GM19397 (cell line): ENCODE measurements around the gene MRPS27.

ENCODE experiments used
- ATAC-seq: cut with Tn5 transposase; IDR thresholded peaks from one replicate; pipeline ENCODE4 v1.9.1; 2021; ENCODE audit warnings: mild to moderate bottlenecking, moderate library complexity; ENCODE audit not compliant: unreplicated experiment

The MRPS27 gene

DNA sequence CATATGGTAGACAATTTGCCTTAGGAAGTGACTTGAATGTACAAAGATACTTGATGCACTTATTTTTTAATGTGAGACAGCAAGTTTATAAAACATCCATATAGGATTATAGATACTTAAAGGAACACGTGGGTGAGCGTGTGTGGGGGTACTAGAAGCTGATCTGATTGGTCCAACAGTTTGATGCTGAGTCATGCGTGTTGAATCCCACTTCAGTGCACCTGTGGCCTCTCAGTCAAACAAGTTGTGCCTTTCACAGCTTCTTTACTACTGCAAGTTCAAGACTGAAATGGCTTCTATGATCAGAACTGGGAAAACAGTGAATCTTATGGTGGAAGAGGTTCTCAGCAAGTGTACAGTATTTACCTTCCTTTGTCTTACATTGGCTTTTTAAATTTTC lies 113.9 kb downstream of the MRPS27 start:
- ATAC-seq = no peak

- no peak for ATAC-seq
Observed at GRCh38 chr5:72205431-72206009, 114.5 kb downstream of the MRPS27 start.

- no peak for ATAC-seq
Observed at GRCh38 chr5:72204946-72205345, 115.1 kb downstream of the MRPS27 start.

- ATAC-seq = no peak
Observed at GRCh38 chr5:72203251-72203845, 116.7 kb downstream of the MRPS27 start.

GRCh38 chr5:72202331-72202825 lies 117.7 kb downstream of the MRPS27 start:
- no peak for ATAC-seq

DNA sequence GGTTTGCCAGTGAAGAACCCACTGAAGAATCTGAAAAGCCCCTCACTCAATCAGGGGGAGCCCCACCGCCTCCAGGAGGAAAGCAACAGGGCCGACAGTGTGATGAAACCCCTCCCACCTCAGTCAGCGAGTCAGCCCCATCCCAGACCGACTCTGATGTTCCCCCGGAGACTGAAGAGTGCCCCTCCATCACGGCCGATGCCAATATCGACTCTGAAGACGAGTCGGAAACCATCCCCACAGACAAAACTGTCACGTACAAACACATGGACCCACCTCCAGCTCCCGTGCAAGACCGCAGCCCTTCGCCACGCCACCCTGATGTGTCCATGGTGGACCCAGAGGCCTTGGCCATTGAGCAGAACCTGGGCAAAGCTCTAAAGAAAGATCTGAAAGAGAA lies 120.4 kb downstream of the MRPS27 start:
- no peak for ATAC-seq

DNA sequence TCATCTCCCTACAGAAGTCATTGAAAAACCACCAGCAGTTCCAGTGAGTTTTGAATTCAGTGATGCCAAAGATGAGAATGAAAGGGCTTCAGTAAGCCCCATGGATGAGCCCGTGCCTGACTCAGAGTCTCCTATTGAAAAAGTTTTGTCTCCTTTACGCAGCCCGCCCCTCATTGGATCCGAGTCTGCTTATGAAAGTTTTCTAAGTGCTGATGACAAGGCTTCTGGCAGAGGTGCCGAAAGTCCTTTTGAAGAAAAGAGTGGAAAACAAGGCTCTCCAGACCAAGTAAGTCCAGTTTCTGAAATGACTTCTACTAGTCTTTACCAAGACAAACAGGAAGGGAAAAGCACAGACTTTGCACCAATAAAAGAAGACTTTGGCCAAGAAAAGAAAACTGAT lies 122.6 kb downstream of the MRPS27 start:
- no peak for ATAC-seq

DNA sequence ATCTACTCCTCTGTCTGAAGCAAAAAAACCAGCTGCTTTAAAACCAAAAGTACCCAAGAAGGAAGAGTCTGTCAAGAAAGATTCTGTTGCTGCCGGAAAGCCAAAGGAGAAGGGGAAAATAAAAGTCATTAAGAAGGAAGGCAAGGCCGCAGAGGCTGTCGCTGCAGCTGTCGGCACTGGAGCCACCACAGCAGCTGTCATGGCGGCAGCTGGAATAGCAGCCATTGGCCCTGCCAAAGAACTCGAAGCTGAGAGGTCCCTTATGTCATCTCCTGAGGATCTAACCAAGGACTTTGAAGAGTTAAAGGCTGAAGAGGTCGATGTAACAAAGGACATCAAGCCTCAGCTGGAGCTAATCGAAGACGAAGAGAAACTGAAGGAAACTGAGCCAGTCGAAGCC lies 124.5 kb downstream of the MRPS27 start:
- ATAC-seq = no peak

DNA sequence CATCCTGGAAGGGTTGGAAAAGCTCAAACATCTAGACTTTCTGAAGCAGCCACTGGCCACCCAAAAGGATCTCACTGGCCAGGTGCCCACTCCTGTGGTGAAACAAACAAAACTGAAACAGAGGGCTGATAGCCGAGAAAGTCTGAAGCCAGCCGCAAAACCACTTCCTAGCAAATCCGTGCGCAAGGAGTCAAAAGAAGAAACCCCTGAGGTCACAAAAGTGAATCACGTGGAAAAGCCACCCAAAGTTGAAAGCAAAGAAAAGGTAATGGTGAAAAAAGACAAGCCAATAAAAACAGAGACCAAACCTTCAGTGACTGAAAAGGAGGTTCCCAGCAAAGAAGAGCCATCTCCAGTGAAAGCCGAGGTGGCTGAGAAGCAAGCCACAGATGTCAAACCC lies 125.2 kb downstream of the MRPS27 start:
- ATAC-seq = peak; percentile 93

- ATAC-seq = no peak
Observed at GRCh38 chr5:72191404-72191803, 128.6 kb downstream of the MRPS27 start.

DNA sequence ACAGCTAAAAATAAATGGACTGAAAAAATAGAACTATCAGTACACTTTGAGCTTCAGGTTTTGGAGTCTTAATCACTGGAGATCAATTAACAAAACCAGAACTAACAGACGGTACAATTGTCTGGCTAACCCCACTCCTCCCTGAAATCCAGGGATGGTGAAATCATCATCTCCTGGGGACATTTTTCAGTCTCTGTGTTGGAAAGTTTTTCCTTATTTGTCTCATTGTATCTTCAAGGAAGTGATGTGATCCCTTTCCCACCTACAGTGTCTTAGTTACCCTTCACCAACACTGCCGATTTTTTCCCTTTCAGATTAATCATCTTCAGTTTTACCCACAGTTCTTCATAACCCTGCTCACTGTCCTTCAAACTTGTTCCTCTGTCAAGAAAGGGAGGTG lies 130.9 kb downstream of the MRPS27 start:
- ATAC-seq = no peak

DNA sequence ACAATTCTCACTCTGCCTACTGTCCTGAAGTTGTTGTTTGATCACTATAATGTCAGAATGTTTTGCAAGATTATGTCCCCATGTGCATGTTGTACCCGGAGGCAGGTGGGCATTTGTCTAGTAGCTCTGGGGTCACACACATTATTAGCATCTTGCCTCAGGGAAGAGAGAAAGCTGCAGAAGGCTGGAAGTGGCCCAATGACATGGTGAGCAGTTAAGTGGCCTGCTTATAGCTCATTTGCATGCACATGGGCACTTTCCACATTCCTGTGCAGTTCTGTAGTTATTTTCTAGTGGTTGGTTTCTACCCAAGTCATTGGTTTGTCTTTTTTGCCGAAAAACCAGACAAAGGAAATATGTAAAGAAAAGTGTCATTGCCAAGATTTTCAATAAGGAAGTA lies 131.9 kb downstream of the MRPS27 start:
- no peak for ATAC-seq

- no peak for ATAC-seq
Observed at GRCh38 chr5:72187388-72188075, 132.5 kb downstream of the MRPS27 start.

DNA sequence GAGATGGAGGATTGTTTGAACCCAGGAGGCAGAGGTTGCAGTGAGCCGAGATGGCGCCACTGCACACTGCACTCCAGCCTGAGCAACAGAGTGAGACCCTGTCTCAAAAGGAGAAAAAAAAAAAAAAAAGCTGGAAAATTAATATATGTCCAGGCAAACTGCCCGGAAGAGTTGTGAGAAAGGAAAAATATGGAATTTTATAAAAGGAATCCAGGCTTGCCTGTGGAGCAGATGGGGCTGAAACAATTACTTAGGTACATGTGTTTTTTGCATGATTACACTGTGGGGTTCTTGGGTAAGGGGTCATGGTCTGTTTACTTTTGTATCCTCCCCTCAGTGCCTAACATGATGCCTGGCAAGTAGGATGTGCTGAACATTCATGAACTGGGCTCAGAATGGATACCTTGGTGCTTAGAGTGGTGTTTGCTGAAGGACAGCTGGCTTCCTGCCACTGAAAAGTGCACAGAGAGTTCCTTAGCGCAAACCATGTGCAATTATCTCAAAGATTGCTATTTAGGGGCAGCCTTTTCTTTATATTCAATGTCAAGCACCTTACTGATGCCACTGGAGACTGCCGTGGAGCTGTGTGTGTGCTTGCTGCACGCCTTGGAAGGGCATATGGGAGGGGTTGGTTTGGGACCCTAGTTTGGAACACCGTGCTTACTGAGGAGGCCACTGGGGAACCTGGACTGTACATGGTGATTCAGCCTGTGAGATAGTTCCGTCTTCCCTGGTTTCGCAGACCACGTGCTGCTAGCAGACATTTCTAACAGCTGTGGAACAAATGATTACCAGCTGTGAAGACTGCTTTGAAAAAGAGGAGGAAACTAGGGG lies 134.3 kb downstream of the MRPS27 start:
- ATAC-seq = no peak

DNA sequence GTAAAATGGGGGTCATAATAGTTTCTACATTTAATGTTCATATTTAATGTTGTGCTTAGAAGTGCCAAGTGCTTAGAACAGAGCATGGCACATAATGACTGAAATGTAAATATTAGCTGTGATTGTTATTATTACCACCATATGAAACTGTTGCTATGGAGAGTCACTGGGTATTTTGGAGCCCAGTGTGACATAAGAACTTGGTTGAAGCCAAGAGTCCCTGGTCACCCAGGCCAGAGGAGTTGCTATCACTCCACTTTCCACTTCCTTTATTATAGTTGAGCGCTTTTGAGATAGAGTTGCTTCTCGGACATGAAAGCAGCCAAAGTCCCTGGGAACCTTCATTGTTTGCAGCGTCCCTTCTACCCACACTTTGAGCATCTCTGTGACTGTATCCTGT lies 135.6 kb downstream of the MRPS27 start:
- no peak for ATAC-seq

GRCh38 chr5:72183101-72183520 lies 136.9 kb downstream of the MRPS27 start:
- no peak for ATAC-seq

GRCh38 chr5:72182686-72183085 lies 137.4 kb downstream of the MRPS27 start:
- ATAC-seq = no peak

- no peak for ATAC-seq
Observed at GRCh38 chr5:72180925-72181324, 139.1 kb downstream of the MRPS27 start.

DNA sequence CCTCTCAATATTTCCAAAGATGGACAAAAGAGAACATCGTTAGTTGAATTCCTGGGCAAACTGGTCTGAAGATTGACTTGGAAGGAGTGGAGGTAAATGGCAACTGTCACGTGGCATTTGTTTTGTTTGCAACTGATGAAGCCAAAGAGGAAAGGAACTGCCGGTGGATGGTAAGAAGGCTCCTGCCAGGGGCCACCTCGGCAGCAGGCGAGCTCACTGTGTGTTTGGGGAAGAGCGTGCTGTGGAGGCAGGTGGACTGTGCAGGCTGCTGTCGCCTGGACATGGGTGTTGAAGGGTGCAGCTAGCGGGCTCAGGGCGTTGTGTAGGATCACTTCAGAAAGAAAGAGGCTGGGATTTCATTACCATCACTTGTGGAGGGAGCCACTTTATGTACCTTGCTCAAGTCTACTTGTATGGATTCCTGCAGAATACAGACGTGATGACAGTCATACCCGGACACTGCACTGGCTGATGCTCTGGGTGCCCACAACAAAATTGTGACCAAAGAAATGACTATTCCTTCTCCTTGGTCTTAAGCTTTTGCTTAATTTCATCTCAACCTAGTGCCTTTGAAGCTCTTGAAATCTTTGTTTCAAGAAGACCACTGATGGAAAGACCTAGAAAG lies 140.1 kb downstream of the MRPS27 start:
- ATAC-seq = no peak

DNA sequence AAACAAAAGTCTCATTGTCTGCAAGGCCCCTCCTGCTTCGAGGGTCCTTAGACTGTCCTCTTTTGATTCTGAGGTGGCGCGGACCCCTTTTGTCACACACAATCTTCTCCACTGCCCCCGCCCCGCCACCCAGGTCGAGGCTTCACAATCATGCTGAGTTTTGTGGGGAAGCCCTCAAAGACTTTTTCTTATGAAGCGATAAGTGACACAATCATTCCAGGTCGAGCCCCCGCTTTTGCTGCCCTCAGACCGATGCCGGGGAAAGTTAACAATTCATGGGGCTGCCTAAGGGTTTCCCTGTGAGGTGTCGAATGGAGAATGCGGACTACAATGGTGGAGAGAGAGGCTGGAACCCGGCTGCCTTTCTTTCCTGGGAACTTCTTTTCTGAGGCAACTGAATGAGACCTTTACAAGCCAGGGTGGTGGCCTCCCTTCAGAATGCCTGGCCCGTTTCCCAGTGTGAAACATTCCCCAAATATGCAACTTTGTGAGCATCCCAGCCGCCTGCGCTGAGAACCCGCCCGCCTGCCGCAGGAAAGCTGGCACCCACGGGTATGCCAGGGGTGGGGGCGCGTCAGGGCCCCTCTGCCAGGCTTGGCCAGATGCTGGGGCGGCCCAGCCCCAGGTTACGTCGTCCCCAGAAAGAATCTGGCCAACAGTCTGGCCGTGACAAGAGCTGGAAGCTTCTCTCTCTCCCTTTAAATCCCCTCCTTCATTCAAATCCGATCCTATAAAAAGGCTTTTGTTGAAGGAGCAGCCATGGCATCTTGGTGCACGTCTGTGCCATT lies 140.8 kb downstream of the MRPS27 start:
- no peak for ATAC-seq
